Prostate gland (tissue), 2 donors: ENCODE measurements around the gene TMPRSS6. TPM values are rescaled to one million over a fixed set of nuclear protein-coding genes. Genes with fewer than 3 reads are reported as not detected.

Source experiments
- DNase-seq: peaks from one replicate; pipeline ENCODE4 v3.0.0-alpha.2; 2019; ENCODE audit warnings: low spot score
- H3K27ac ChIP-seq, 2 donors: fragments of 200-600 bp; sonication (generic); 2 replicates each; pipeline ENCODE4 v1.5.1; 2017 to 2019
- H3K27me3 ChIP-seq: fragments of 200-600 bp; sonication (generic); replicated peaks from 2 replicates; pipeline ENCODE4 v1.5.1; 2019; ENCODE audit not compliant: insufficient read depth
- H3K36me3 ChIP-seq, 2 donors: fragments of 200-600 bp; sonication (generic); 1 replicate in 1 of 2; 2 replicates in 1 of 2; pipeline versions ENCODE4 v1.5.1 to v1.8.1; 2017 to 2019
- H3K4me1 ChIP-seq: fragments of 200-600 bp; sonication (generic); replicated peaks from 2 replicates; pipeline ENCODE4 v1.5.1; 2019
- H3K4me3 ChIP-seq, 2 donors: fragments of 200-600 bp; sonication (generic); 2 replicates each; pipeline ENCODE4 v1.5.1; 2017 to 2019
- H3K9me3 ChIP-seq: fragments of 200-600 bp; sonication (generic); 2 replicates; pipeline ENCODE4 v1.5.1; 2017
- POLR2A ChIP-seq: fragments of 450-650 bp; IDR thresholded peaks from one replicate; pipeline ENCODE4 v1.6.1; 2016; ENCODE audit warnings: antibody characterized with exemption, mild to moderate bottlenecking
- POLR2AphosphoS5 ChIP-seq: sonication (generic); formaldehyde crosslinking; IDR thresholded peaks from one replicate; pipeline ENCODE4 v1.6.1; 2017; ENCODE audit warnings: antibody characterized with exemption
- WGBS: methylation state at CpG from one replicate; pipeline ENCODE4 v1.1.5; 2018; 5-methylcytosine and 5-hydroxymethylcytosine counted together
- intact Hi-C: fragments of 100-400 bp; cut with DNase I; formaldehyde crosslinking; loops from one replicate; pipeline ENCODE4 v1.14.2; 2022
- total RNA-seq, 2 donors: library from RNA; depleted of rRNA; stranded (reverse); fragments of >200 nt; gene quantifications; one replicate each; pipeline ENCODE4 v1.1.0, GENCODE V29; 2016
- TF ChIP-seq, protein P1 (sequence below), 4 experiments: fragments of 200-600 bp in 2 of 4; fragments of 450-650 bp in 2 of 4; sonication (generic) in 2 of 4; IDR thresholded peaks; 1 replicate in 3 of 4; 2 replicates in 1 of 4; pipeline ENCODE4 v1.5.1; 2016 to 2019; ENCODE audit warnings: antibody characterized with exemption in 4 of 4, mild to moderate bottlenecking in 2 of 4, moderate library complexity in 2 of 4

The TMPRSS6 gene
- total RNA-seq, 2 donors from 2014 or later = 0.45 TPM; not detected in 1

DNA sequence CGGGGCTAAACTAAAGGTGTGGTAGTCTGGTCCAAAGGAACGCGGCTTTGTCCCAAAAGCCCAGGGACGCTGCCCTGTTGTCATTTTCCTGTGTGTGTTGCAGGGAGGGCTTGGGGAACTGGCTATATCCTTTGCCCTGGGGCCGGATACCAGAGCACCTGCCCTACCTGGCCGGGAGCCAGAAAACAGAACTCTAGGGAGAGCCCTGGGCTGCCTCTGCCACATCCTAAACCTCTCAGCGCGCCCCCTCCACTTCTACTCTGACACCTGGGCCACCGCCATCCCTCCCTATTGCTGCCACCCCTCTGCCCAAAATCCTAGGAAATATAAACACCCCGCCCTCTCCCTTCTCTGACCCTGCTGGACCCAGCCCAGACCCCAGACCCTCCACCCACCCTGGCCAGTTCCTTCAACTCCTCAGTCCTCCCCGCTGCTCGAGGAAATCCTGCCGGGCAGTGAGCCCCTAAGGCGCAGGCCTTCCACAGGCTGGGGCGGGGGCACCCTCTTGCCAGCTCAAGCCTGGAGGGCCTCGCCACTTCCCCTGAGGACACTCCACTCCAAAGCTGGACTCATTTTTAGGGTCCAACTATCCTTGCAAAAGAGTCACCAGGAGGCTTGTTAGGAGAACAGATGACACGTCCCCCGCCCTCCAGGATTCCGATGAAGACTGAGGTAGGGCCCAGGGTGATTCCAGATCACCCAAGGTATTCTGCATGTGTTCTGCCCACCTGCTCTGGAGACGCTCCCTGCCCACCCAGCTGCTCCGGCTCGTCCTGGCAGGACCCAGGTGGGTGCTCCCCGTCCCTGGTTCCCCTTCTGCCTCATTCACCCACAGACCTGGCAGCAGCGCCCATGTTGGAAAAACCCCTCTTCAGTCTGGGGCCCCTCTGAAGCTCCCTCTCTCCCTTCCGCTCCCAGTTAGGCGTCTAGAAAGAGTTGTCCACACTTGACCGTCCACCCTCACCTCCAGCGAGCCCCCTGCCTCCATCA lies 45.8 kb downstream of the TMPRSS6 start:
- intact Hi-C loops = no loop called here
- 84% methylated on average over 28 of the region's 28 CpGs for WGBS
- Histone ChIP-seq H3K36me3 (no peaks in the 10 kb centered on the region), H3K9me3 (no peaks in the 10 kb centered on the region), H3K4me1 (no peaks in the 10 kb centered on the region), H3K4me3 (no peak overlapping the region), H3K27ac (no peak overlapping the region), H3K27me3 (peaks cover 3% of the 10 kb centered on the region)
- TF ChIP-seq POLR2A = no peak
- TF ChIP-seq POLR2AphosphoS5 = no peak
- TF ChIP-seq, protein P1, sequence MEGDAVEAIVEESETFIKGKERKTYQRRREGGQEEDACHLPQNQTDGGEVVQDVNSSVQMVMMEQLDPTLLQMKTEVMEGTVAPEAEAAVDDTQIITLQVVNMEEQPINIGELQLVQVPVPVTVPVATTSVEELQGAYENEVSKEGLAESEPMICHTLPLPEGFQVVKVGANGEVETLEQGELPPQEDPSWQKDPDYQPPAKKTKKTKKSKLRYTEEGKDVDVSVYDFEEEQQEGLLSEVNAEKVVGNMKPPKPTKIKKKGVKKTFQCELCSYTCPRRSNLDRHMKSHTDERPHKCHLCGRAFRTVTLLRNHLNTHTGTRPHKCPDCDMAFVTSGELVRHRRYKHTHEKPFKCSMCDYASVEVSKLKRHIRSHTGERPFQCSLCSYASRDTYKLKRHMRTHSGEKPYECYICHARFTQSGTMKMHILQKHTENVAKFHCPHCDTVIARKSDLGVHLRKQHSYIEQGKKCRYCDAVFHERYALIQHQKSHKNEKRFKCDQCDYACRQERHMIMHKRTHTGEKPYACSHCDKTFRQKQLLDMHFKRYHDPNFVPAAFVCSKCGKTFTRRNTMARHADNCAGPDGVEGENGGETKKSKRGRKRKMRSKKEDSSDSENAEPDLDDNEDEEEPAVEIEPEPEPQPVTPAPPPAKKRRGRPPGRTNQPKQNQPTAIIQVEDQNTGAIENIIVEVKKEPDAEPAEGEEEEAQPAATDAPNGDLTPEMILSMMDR (IDR thresholded peaks at IDR 0.05) = no peak
- DNase-seq = no peak

DNA sequence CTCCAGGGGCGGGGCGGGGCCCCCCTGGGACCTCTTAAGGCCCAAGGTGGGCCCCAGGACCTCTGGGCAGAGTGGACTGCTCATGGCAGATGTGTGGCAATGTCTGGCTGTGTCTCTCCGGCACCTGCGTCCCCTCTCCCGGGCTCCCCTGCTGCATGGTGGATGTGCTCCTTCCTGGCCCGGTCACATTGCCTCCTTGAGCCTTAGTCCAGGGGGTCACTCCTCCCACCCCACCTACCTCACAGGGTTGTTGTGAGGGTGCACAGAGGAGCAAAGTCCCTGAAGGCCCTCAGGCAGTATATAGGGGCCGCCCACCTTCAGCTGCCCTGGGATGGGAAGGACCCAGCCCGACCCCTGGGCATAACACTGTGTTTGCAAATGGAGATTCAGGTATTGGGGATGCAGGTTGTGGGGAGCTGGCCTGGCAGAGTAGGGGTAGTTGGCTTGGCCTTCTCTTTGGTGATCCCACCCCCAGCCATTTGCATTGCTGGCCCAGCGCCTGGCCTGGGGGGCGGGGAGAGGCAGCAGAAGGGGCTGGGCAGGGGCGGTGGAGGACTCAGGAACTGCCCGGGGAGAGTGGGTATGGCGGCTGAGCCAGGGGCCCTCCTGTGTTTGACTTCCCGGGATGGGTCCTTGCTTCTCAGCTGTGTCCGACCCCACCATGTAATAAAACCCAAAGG lies 46.7 kb downstream of the TMPRSS6 start:
- 82% methylated on average over 15 of the region's 15 CpGs for WGBS
- Histone ChIP-seq H3K4me3 (no peak overlapping the region), H3K36me3 (no peaks in the 10 kb centered on the region), H3K27ac (no peak overlapping the region), H3K9me3 (no peaks in the 10 kb centered on the region), H3K4me1 (no peaks in the 10 kb centered on the region), H3K27me3 (no peaks in the 10 kb centered on the region)
- no peak for DNase-seq
- TF ChIP-seq POLR2A (no peak), POLR2AphosphoS5 (no peak)
- TF ChIP-seq, protein P1 (IDR thresholded peaks at IDR 0.05) = no peak
- intact Hi-C loops = no loop called here

DNA sequence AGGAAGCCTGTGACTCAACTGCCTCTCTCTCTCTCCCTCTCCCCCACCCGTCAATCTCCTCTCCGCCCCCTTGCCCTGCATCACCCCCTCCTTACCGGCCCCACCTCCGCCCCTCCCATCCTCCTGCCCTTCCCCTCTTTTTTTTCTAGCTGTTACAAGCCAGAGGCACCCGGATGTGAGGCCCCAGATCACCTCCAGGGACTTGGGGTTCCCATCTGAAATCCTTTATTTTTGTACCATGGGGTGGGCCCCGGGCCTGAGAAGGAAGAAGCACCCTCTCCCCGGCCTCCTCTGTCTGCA lies 47.2 kb downstream of the TMPRSS6 start:
- no peak for TF ChIP-seq POLR2A
- no peak for TF ChIP-seq POLR2AphosphoS5
- TF ChIP-seq, protein P1 (IDR thresholded peaks at IDR 0.05) = no peak
- 62% methylated on average over 7 of the region's 7 CpGs for WGBS
- Histone ChIP-seq H3K36me3 (no peaks in the 10 kb centered on the region), H3K27ac (no peak overlapping the region), H3K4me3 (no peak overlapping the region), H3K4me1 (no peaks in the 10 kb centered on the region), H3K27me3 (no peaks in the 10 kb centered on the region), H3K9me3 (no peaks in the 10 kb centered on the region)
- no peak for DNase-seq
- intact Hi-C loops = no loop called here

DNA sequence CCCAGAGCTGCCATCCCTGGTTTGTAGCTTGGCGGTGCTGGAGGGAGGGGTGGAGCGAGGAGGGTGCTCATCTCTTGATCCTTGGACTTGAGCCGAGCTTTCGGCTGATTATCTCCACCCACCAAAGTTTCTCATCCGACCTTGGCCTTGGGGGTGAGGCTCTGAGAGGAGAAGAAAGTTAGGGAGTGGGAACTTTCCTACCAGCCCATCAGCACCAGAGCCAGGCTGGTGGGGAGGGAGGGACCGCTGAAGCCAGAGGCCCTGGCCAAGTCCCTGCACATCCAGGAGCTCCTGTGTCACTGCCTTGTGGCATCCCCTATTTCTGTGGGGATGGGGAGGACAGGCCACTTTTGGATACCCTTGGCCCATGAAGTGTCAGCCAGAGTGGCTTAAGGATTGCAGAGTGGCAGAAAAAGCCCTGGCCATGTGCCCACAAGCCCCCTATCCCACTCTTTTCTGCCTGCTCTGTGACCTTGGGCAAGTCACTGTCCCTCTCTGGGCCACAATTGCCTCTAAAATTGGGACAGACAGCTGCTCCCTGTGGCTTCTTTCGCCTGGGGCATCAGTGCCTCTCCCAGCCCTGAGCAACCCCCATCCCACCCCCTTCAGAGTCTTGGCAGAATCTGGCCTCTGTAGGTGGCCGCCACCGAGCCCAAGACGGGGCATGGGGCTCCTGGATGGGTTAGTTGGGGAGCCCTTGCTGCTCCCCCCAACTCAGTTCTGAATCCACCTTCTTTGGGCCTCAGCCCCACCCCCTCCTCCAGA lies 47.7 kb downstream of the TMPRSS6 start:
- H3K27me3 ChIP-seq = no peaks in the 10 kb centered on the region
- no peak for TF ChIP-seq POLR2A
- TF ChIP-seq, protein P1 (IDR thresholded peaks at IDR 0.05) = no peak
- no peak for TF ChIP-seq POLR2AphosphoS5
- no peak for DNase-seq
- H3K27ac ChIP-seq = no peak overlapping the region
- WGBS = 89% methylated on average over 10 of the region's 10 CpGs
- H3K36me3 ChIP-seq = no peaks in the 10 kb centered on the region
- no peaks in the 10 kb centered on the region for H3K9me3 ChIP-seq
- no peaks in the 10 kb centered on the region for H3K4me1 ChIP-seq
- no peak overlapping the region for H3K4me3 ChIP-seq
- intact Hi-C loops = no loop called here
